Hepatocyte (in vitro differentiated cells): ENCODE data around the gene PHF21B. TPM values are rescaled to one million over a fixed set of nuclear protein-coding genes. Genes with fewer than 3 reads are reported as not detected.

Experiments used
- DNase-seq: peaks from one replicate; pipeline ENCODE4 v3.0.0-alpha.2; 2016; ENCODE audit warnings: low spot score
- H2AFZ ChIP-seq: fragments of 200-600 bp; sonication (generic); 2 replicates; pipeline ENCODE4 v1.6.0; 2016; ENCODE audit warnings: antibody characterized with exemption, mild to moderate bottlenecking
- H3K27ac ChIP-seq: fragments of 200-600 bp; sonication (generic); 2 replicates; pipeline ENCODE4 v1.5.1; 2016; ENCODE audit warnings: mild to moderate bottlenecking
- H3K27me3 ChIP-seq: fragments of 200-600 bp; sonication (generic); 2 replicates; pipeline ENCODE4 v1.6.1; 2016
- H3K36me3 ChIP-seq: fragments of 200-600 bp; sonication (generic); replicated peaks from 2 replicates; pipeline ENCODE4 v1.5.1; 2016; ENCODE audit warnings: low read depth; ENCODE audit not compliant: insufficient read depth
- H3K4me1 ChIP-seq: fragments of 200-600 bp; sonication (generic); 2 replicates; pipeline ENCODE4 v1.5.1; 2016; ENCODE audit warnings: mild to moderate bottlenecking, moderate library complexity; ENCODE audit not compliant: insufficient read depth
- H3K4me2 ChIP-seq: fragments of 200-600 bp; sonication (generic); 2 replicates; pipeline ENCODE4 v1.6.0; 2016
- H3K4me3 ChIP-seq: fragments of 200-600 bp; sonication (generic); 2 replicates; pipeline ENCODE4 v1.5.1; 2016; ENCODE audit warnings: mild to moderate bottlenecking
- H3K79me2 ChIP-seq: fragments of 200-600 bp; sonication (generic); 2 replicates; pipeline ENCODE4 v1.6.0; 2017; ENCODE audit warnings: mild to moderate bottlenecking
- H3K9me2 ChIP-seq: fragments of 200-600 bp; sonication (generic); replicated peaks from 2 replicates; pipeline ENCODE4 v1.6.0; 2017; ENCODE audit warnings: mild to moderate bottlenecking; ENCODE audit not compliant: insufficient read depth
- H3K9me3 ChIP-seq: fragments of 200-600 bp; sonication (generic); 2 replicates; pipeline ENCODE4 v1.5.1; 2016; ENCODE audit warnings: low read depth, mild to moderate bottlenecking
- H4K20me1 ChIP-seq: fragments of 200-600 bp; sonication (generic); 2 replicates; pipeline ENCODE4 v1.6.0; 2016; ENCODE audit warnings: mild to moderate bottlenecking; ENCODE audit not compliant: insufficient read depth, poor library complexity, severe bottlenecking
- EZH2 ChIP-seq: fragments of 200-600 bp; sonication (generic); IDR thresholded peaks from 2 replicates; pipeline ENCODE4 v1.6.1; 2016; ENCODE audit warnings: antibody characterized with exemption, mild to moderate bottlenecking, borderline replicate concordance
- EZH2phosphoT487 ChIP-seq: fragments of 200-600 bp; sonication (generic); IDR thresholded peaks from one replicate; pipeline ENCODE4 v1.6.1; 2018; ENCODE audit warnings: antibody characterized with exemption, mild to moderate bottlenecking, low read depth, moderate library complexity; ENCODE audit not compliant: unreplicated experiment, severe bottlenecking
- WGBS: methylation state at CpG from one replicate; pipeline ENCODE4 v1.1.6; 2016; ENCODE audit warnings: low lambda C conversion rate; ENCODE audit errors: missing lambda C conversion rate; 5-methylcytosine and 5-hydroxymethylcytosine counted together
- polyA plus RNA-seq: library from polyadenylated mRNA; unstranded; fragments of >200 nt; fragmentation: Nextera tagmentation; extraction: Ambion mirVana; gene quantifications from 2 replicates; pipeline ENCODE4 v1.2.1, GENCODE V29; 2016
- total RNA-seq: library from RNA; depleted of rRNA; stranded (reverse); fragments of >200 nt; gene quantifications from 2 replicates; pipeline ENCODE4 v1.2.3, GENCODE V29; 2014
- TF ChIP-seq, protein P1 (sequence below): fragments of 200-600 bp; sonication (generic); IDR thresholded peaks from 2 replicates; pipeline ENCODE4 v1.5.1; 2016; ENCODE audit warnings: antibody characterized with exemption, mild to moderate bottlenecking; ENCODE audit not compliant: poor library complexity

PHF21B gene
- total and polyA plus RNA-seq, 2 experiments from 2014 or later: 0.86 to 1.9 TPM

DNA sequence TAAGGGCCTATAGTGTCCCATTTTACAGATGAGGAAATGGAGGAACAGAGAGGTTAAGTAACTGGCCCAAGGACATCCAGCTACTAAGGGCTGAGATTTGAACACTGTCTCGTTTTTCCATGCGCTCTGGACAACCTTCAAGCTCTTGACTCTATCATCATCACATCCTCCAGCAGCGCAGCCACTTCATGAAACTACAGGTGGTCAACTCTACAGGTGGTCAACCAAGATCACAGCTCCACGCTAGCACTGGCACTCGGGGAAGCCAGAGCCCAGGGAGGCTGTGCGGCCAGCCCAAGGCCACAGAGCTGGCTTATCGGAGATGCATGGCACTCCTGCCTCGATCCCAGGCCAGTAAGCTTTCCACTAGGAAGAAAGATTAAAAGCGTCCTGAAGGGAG, 40.0 kb downstream of the PHF21B start:
- 94% methylated on average over 9 of the region's 9 CpGs for WGBS
- no peak overlapping the region for H3K4me3 ChIP-seq
- H2AFZ ChIP-seq: no peak overlapping the region
- H3K79me2 ChIP-seq: no peaks in the 10 kb centered on the region
- no peak for TF ChIP-seq EZH2phosphoT487
- TF ChIP-seq, protein P1, sequence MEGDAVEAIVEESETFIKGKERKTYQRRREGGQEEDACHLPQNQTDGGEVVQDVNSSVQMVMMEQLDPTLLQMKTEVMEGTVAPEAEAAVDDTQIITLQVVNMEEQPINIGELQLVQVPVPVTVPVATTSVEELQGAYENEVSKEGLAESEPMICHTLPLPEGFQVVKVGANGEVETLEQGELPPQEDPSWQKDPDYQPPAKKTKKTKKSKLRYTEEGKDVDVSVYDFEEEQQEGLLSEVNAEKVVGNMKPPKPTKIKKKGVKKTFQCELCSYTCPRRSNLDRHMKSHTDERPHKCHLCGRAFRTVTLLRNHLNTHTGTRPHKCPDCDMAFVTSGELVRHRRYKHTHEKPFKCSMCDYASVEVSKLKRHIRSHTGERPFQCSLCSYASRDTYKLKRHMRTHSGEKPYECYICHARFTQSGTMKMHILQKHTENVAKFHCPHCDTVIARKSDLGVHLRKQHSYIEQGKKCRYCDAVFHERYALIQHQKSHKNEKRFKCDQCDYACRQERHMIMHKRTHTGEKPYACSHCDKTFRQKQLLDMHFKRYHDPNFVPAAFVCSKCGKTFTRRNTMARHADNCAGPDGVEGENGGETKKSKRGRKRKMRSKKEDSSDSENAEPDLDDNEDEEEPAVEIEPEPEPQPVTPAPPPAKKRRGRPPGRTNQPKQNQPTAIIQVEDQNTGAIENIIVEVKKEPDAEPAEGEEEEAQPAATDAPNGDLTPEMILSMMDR: no peak
- TF ChIP-seq EZH2: no peak
- H3K27ac ChIP-seq: no peak overlapping the region
- H3K36me3 ChIP-seq: no peaks in the 10 kb centered on the region
- no peaks in the 10 kb centered on the region for H3K9me3 ChIP-seq
- H3K9me2 ChIP-seq: no peaks in the 10 kb centered on the region
- H4K20me1 ChIP-seq: no peaks in the 10 kb centered on the region
- no peak overlapping the region for H3K4me2 ChIP-seq
- no peaks in the 10 kb centered on the region for H3K4me1 ChIP-seq
- DNase-seq: no peak
- no peaks in the 10 kb centered on the region for H3K27me3 ChIP-seq

DNA sequence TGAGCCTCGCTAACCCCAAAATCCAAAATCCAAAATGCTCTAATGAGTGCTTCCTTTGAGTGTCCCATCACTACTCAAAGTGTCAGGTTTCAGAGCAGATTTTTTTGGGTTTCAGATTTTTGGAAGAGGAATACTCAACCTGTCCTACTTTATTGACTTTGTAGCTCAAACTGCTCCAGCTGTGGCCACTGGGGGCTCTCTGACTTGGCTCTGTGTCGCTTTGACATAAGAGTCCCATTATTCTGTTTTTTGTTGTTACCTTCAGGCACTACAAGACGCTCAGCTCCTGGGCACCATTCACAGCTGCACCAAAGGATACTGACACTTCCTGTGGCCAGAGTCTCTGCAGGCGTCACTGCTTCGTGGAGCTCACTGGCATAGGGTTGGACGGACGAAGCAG, 41.1 kb downstream of the PHF21B start:
- no peak for DNase-seq

DNA sequence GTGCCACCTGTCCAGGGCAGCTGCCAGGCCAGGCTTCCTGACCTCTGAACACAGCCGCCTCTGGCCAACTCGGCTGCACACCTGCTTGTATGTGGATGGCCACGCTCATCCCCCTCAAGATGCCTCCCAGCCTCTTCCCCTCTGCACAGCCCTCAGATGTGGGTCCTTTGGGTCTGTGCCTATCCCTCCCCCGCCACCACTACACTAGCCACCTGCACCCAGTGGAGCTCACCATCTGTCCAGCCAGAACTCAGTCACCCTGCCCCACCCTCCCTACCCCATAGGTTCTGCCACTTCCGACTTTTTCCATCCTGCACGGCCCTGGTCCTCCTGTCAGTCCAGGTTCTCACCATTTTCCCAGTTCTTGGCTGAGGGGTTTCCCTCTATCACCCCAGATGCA, 44.6 kb downstream of the PHF21B start:
- Histone ChIP-seq H3K9me2 (no peaks in the 10 kb centered on the region), H3K36me3 (no peaks in the 10 kb centered on the region), H3K27ac (no peak overlapping the region), H3K9me3 (no peaks in the 10 kb centered on the region), H3K4me1 (no peaks in the 10 kb centered on the region), H3K4me2 (no peak overlapping the region), H3K79me2 (no peaks in the 10 kb centered on the region), H3K4me3 (no peak overlapping the region), H2AFZ (no peak overlapping the region), H4K20me1 (no peaks in the 10 kb centered on the region), H3K27me3 (no peaks in the 10 kb centered on the region)
- 94% methylated on average over 6 of the region's 6 CpGs for WGBS
- no peak for DNase-seq
- TF ChIP-seq EZH2 (no peak), EZH2phosphoT487 (no peak)
- TF ChIP-seq, protein P1: no peak

More for the DNA sequence above, 41.1 kb downstream of the PHF21B start:
- H3K27ac ChIP-seq: no peak overlapping the region
- H4K20me1 ChIP-seq: no peaks in the 10 kb centered on the region
- no peaks in the 10 kb centered on the region for H3K27me3 ChIP-seq
- no peak overlapping the region for H3K4me2 ChIP-seq
- TF ChIP-seq, protein P1: peak; percentile 13
- TF ChIP-seq EZH2: no peak
- no peak for TF ChIP-seq EZH2phosphoT487
- no peak overlapping the region for H2AFZ ChIP-seq
- 86% methylated on average over 7 of the region's 7 CpGs for WGBS
- H3K79me2 ChIP-seq: no peaks in the 10 kb centered on the region
- no peaks in the 10 kb centered on the region for H3K36me3 ChIP-seq
- no peaks in the 10 kb centered on the region for H3K4me1 ChIP-seq
- no peaks in the 10 kb centered on the region for H3K9me2 ChIP-seq
- no peak overlapping the region for H3K4me3 ChIP-seq
- H3K9me3 ChIP-seq: no peaks in the 10 kb centered on the region

DNA sequence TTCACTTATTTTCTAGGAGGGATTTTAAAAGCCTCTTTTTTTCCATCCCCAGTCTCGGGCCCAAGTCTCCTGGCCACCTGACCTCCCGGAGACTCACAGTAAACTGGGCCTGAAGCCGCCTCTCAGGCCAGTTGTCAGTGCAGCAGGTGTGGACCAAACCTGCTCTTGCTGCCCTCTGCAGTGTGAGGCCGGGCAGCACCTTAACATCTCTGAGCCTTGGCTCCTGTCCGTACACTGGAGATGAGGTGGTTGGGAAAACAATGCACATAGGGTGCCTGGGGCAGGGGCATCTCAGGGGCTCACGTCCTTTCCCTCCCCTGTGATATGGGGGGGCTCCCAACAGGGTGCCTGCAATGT, 45.1 kb downstream of the PHF21B start:
- Histone ChIP-seq H3K27ac (no peak overlapping the region), H2AFZ (no peak overlapping the region), H3K36me3 (no peaks in the 10 kb centered on the region), H3K79me2 (no peaks in the 10 kb centered on the region), H3K4me2 (no peak overlapping the region), H3K27me3 (no peaks in the 10 kb centered on the region), H4K20me1 (no peaks in the 10 kb centered on the region), H3K9me2 (no peaks in the 10 kb centered on the region), H3K4me3 (no peak overlapping the region), H3K9me3 (no peaks in the 10 kb centered on the region), H3K4me1 (no peaks in the 10 kb centered on the region)
- DNase-seq: no peak
- 87% methylated on average over 6 of the region's 6 CpGs for WGBS
- TF ChIP-seq EZH2phosphoT487 (no peak), EZH2 (no peak)
- TF ChIP-seq, protein P1: no peak
